NCI-H2227 treated with DMSO at 0.1 percent for 48 hours (cell line): ENCODE measurements around the gene ENOX2.

Experiments used
- DNase-seq: peaks from one replicate; lab custom pipeline; 2025; lab: John Stamatoyannopoulos, UW

Gene ENOX2

DNA sequence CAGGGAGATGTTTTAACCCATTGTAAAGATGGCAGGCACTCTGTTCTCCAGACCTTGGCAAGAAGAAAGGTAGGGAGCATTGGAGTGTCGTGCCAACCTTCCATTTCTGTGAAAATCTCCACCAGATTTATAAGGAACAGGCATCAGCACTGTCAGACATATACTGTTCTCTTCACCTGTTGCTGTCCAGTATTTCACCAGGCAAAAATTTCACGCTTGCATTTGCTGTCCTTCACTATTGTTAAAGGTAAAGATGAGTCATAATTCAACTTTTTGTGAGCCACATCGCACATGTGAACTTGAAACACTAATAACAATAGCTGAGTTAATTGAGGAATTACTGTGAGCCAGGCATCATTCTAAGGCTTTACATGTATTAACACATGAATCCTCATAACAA is 203.4 kb downstream of the ENOX2 start:
- DNase-seq = no peak

DNA sequence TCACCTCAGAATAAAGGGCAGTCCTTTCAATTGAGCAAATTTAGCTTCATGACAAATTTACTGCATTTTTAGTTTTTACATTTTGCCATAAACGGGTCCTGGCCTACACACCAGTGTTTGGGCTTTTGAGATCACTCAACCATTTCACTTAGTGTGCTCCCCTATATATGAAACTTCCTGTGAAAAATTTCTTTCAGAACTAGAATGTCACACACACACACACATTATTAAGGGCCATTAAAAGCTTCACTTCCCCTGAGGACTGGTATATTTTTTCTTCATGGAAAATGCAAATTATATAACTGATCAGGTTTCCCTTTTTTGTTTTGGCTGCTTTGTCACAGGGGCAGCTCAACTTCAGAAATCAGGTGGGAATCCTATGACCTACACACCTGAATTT is 206.5 kb downstream of the ENOX2 start:
- no peak for DNase-seq

DNA sequence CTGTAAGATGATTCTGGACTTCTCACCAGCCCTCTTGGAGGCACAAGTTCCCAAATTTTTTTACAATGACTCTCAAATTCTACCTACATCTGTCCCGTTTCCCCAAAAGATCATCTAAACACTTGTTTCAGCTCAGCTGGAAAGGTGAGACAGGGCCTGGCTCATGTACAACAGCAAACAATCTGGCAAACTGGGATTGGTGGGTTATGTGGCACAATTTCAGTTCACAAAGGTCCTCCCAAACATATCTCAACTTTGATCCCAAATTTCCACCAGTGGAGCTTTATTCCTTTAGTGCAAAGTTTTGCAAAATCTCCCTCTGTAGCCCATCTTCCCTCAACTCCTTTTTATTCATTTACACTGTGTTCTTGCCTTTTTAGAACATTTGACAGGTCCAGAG is 207.1 kb downstream of the ENOX2 start:
- no peak for DNase-seq

DNA sequence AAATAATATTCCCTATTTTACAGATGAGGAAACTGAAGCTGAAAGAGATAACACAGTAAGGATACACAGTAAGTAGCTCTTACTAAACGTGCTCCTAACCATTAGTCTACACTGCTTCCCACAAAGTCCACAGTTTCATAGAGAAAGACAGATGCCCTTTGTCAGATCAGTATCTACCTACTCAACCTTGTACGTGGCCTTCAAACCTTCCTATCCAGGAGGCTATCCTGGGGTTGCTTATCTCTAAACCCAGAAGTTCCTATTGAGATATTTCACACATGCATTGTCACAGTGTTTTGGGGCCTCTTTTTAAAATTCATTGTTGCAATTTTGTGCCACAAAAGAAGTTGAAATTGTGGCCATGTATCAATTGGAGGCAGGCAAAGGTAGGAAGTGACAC is 208.0 kb downstream of the ENOX2 start:
- no peak for DNase-seq

DNA sequence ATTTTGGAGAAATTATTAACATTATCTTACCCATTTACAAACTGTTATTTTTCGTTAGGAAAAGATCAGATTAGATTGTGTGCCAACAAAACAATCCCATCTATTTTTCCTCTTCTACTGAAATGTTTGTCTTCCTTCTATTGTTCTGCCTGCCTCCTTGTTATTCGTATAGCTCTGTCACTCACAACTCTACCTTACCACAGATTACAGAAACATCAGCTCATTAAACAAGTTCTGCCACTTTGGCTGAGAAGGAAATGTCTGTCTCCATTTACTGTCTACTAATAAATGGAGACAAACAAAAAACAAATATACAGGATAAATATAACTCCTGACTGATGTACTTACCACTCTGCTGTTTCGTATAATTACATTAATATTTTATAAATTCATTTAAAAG is 211.4 kb downstream of the ENOX2 start:
- DNase-seq = no peak

DNA sequence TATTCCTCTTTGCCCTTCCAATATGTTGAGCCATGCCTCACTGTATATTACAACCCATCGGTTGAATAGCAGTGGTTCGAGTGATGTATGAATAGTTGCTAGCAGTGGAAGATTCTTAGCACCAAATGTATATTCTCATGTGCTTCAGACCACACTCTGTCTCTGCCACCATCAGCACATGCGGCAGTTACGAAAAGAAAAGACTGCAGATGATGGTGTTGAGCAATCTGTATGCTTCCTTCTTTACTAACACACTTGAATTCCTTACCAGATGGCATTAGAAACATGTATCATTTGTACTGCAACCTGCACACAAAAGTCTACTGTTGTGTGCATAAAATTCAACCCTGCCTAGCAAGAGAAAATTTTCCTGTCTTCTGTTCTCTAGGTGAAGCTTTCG is 214.6 kb downstream of the ENOX2 start:
- DNase-seq = no peak

DNA sequence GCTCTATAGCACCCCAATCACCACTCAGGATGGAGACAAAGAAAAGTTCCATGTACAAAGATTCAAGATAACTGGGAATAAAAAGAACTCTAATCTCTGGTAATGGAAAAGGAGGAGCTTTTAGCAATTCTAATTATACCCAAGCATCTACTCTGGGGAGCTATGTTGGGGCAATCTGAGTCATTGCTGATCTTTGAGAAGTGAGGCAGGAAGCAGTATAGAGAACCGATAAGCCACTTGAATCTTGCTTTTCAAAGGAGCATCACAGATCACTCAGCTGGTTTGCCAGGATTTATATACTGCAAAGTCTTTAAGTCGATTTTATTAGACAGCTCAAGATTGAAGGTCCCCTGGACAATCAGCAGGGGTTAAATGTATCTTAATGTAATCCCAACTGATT is 220.0 kb downstream of the ENOX2 start:
- DNase-seq = no peak

DNA sequence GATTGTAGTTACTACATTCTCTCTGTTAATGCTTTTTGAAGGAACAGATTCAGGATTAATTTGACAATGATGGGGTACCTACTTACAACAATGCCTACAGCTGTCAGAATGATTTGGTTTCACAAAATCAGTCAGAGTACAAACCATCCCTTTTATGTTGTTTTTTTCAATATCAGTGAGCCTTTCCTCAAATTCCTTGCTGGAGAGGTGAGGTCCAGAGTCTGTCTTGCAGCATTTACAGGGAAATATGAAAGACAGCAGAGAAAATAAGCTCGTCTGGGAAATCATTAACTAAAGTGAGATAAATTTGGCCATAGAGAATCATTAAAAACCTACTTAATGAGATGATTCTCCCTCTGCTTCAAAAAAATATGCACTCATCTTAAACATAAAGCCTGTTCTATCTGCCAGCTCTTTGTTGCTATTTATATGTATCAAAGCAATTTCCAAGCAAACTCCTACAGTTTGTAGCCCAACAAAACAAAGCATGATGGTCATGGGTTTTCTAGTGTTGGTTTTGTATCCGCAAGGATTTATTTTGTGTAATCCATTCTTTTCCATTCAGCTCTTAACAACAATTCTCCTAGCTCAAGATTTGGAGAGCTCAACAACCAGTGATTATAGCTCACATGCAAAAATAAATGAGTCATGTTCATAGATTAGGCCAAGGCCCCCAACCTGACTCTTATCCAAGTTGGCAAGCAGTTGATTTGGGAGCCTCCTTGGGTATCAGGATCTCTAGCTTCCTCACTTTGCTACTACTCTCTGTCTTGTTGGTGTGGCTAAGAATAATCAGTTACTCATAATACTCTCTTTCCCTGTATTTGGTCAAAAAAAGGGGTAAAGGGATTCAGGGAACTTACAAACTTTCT is 222.6 kb downstream of the ENOX2 start:
- DNase-seq = no peak

DNA sequence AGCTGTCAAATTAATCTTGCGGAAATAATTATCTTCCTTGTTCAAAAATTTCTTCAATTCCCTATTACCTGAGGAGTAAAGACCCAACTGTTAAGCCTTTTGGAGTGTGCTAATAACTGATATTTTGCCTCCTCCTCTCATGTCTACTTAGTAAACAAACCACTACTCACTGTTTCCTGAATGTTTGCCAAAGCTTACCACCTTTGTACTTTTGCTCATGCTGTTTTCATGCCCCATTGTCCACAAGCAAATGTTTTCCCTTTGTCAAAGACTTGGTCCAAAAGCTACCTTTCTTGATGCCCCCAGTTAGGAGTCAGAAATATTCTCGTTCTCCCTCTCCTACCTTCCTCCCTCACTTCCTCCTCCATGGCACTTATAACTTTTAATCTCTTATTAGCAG is 226.1 kb downstream of the ENOX2 start:
- DNase-seq = no peak

DNA sequence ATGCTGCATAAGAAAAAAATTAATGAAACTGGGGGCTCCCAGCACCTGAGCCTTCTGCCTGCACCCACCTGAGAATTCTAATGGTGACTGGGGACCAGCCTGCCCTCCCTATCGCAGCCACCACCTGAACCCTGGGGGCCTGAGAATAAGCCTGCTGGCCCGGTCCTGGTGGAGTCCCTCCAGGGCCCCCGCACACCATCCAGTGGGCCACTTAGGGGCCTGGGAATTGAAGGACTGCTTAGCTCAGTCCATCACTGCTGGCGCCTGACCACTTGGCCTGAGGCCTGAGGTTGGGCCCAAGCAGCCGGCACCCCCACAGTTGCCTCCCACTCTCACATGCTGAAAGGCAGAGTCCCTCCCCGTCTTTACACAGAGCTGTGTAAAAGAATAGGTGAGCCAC is 230.8 kb downstream of the ENOX2 start:
- DNase-seq = no peak

DNA sequence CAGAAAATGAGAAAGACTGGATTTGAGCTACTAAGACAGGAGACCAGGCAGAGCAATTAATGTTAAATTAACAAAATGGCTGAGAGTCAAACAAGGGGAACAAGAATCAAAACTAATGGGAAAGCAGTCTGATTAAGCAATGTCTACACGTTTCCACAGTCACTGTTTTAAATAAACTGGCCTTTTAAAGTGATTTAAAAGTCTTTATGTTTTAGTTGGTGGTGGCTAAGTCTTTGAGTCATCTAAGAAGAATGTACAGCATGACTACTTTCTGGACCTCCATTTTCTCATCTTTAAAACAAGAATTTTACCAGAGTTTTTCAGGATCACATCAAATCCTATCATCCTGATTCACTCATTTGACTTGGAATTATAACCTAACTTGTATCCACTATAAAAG is 233.8 kb downstream of the ENOX2 start:
- no peak for DNase-seq

DNA sequence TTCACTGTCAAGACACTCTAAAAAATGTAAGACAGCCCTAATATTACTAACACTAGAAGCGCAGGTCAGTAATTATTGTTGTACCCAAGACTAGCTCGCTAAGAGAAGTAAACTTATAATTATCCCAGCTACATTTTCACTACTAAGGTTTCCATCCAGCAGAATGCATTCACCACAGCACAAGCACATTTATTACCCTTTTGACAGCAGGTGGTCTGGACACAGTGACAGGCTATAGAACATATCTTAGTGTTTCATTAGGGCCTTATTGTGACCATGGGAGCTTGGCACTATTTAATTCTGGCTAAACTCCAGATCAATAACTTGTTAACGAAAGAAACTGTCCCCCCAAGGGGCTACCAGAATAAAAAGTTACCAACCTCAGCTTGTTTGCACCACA is 237.7 kb downstream of the ENOX2 start:
- DNase-seq = peak; percentile 77

DNA sequence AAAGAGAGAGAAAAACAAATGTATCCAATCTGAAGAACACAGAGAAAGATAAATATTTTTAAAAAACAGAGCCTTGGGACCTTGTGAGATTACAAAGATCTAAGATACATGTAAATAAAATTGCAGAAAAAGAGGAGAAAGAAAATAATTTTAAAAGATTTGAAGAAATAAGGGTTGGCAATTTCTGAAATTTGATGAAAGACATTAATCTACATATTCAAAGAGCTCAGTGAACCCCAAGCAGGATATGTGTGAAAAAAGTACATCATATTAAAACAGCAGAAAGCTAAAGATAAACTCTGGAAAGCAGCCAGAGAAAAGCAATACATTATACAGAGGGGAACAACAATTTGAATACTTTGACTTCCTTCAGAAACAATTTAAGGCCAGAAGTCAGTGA is 244.7 kb downstream of the ENOX2 start:
- DNase-seq = no peak

DNA sequence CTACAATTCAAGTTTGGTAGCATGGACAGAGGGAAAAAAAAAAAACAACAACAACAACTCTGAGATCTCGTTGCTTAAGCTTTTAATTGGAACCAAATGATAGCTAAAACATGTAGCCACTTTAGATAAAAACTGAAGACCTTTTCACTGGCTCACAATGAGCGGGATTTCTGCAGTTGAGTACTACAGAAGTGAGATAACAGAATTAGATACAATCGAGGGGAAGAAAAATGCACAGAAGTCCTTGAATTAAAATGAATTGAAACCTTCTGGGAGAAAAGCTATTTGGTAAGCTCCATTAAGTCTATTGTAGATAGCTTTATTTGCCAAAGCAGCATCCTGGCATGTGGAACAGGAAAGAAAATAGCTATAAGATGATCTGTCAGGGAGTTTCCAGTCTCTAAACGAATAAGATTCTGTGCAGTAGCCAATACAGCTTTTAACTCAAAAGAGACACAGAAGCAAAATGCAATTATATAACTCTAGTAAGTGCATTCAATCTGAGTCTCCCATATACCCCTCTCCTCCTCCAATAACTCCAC is 248.5 kb downstream of the ENOX2 start:
- no peak for DNase-seq

DNA sequence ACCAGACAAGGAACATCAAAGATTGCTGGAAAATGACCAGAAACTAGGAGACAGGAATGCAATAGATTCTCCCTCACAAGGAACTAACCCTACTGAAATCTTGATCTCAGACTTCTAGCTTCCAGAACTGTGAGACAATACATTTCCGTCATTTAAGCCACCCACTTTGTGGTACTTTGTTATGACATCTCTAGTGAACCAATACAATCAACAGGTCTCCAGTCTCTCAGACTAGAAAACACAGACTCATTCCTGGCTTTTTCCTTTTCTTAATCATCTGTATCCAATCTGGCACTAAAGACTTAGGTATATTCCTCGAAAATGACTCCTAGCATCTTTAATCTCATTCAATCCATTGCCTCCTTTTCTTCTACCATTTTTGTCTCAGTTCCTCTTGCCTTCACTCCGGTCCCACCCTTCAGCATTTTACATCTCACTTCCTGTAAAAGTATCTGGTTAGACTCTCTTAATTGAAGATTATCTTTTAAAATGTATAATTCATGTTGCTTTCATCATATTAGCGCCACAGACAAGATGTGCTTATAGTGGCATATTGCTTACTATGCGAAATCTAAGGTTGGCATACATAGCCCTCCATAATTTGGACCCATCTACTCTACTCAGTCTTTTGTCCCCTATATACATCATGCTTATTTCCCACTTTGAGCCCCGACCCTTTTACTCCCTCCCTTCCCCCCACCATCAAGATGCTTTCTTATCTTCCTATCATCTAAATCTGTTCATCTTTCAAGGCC is 250.0 kb downstream of the ENOX2 start:
- DNase-seq = no peak

DNA sequence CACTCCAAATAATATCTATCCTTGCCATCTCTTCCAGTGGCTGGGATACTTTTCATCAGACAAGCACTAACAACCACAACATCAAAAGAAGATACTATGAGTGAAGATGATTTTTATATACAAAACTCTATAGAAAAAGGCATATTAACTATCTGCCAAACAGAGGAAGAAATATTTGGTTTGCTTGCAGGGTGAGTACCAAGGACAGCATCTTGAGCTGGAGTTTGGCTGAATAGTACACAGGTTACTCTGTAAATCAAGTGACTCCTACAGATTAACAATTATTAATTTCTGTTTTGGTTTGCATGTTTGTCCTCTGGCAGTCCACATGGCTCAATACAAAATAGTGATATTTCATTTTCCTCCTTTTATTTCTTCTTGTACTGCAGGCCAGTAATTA is 253.3 kb downstream of the ENOX2 start:
- no peak for DNase-seq

DNA sequence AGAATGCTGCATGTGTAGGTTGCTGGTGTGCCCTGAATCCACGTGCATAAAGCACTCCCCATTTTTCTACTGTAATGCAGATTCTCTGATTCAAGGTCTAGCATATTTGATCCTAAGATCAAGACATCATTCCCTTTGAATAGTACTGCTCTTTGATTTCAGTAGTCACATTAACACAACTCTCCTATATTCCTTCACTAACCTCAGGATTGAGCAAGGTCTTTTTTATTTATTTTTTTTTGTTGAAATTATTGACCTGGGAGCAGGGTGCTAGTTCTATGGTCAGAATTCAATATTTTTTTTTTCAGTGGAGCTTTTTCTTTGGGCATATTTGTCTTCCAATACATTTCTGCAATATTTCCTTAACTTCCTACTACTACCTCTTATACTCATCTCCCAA is 255.5 kb downstream of the ENOX2 start:
- DNase-seq = no peak

DNA sequence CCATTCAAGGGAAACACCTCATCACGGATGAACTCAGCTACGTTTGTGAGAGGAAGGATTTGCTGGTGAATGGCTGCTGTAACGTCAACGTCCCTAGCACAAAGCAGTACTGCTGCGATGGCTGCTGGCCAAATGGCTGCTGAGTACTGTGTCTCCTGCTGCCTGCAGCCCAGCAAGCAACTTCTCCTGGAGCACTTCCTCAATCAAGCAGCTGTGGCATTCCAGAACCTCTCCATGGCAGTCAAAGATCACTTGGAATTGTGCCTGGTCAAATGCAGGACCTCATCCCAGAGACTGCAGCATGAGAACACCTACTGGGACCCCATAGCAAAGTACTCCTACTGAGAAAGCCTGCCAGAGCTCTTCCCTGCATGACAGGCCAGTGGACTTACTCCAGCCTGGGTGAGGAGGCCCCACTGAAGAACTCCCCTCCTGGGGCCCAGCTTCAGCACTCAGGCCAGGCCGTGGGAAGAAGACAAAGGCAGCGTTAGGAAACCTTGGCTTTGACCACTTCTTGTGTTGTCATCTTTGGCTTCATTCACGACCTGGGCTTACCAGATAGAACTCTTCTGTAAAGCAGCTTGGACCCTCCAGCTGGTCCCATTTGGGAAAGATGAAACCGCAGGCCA is 256.9 kb downstream of the ENOX2 start:
- DNase-seq = no peak

DNA sequence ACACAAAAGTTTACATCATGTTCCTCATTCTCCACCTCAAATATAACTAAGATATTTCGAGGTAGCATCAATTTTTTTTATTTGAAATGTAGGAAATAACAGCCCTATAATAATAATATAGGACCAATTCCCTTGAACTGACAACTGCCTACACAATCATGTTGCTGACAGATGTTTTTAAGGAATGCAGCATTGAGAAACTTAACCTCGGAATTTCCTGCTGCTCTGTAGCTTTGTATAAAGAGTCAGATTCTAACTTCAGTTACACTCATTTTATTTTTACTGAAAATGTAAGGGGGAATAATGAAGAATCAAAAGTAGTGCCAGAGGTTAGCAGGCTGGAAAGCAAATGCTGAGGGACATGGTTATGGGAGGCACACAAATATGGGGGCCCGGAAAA is 265.4 kb downstream of the ENOX2 start:
- no peak for DNase-seq

DNA sequence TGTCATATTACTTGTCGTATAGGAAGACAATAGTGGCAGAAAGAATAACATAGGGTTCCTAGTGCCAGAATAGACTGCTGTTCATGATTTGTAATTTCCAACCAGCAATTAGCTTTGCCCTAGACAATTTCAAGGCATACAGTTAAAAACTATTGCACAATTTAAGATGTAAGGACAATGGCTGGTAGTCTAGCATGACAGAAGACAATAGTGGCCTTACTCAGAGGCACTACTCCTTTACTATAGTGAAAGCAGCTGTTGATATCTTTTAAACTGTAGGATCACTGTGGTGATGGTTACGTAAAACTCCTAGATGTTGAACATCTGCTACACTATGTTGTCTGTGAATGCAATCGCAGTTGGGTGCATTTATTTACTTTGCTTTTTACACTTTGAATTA is 266.7 kb downstream of the ENOX2 start:
- DNase-seq = no peak

DNA sequence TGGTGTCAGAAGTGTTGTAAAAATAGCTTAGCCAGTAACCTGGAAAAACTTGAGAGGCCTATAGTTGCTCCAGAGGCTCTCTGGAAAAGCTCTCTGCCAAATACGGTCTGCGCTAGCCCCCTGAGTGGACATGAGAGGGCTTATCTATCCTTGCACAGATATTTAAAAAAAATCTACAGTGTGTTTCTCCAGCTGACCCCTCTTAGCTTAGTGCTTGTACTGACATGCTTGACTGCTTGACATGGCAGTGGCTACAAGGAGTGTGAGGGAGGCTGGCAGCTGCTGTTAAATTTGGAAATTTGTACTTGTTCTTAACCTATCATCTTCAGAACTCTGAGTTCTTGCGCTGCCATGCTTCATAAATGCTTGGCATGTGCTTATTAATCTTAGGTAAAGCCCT is 272.0 kb downstream of the ENOX2 start:
- DNase-seq = no peak

DNA sequence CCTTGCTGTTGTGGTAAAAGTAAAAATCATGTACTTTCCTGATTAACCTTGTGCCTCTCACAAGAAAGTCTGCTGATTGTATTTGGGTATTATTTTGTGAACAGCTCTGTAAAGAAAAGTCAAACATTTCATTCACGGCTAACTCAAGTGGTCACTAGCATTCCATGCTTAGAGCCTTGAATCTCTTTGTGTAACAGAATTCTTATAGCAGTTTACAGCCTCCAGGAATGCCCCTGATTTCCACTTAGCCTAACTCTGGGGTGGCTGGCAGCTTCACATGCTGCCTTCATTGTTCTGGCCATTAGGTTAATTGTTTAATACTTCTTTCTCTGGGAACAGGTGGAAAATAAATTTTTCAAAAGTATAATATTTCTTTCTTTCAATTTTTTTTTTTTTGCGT is 274.5 kb downstream of the ENOX2 start:
- no peak for DNase-seq

DNA sequence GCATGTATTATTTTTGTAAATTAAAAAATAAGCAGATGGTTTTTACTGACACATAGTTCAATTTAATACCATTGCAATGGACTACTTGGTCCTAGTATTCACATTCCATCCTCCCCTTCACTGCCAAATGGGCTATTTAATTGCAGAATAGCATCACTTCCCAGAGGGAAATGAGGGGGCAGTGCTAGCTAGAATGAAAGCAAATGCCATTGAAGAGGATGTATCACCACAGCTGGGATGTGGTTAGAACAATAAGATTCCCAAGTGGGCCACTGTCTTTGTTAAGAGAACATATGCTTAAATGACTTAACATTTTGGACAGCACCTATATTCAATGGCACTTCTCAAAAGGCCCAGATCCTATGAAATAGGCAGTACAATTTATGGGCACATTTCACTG is 276.5 kb downstream of the ENOX2 start:
- no peak for DNase-seq
